ENCODE measurements around the gene CFAP299.

Gene CFAP299

DNA sequence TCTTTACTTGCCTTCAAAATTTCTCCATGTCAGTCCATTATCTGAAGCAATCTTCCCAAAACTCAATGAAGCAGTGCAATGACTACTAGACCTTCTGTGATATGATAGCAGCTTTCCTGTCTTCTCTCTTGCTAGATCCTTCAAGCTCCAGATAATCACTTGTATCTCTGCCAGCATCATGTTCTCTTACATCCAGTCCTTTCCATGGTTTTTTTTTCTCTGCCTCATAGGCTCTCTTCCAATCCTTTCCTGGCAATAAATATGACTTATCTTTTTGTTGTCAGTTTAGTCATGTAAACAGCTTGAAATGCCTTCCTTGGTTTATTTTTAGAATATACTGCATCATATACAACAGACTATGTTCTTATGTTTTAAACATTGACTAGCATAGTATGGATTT lies 193.5 kb downstream of the CFAP299 start:
- no peak for DNase-seq

DNA sequence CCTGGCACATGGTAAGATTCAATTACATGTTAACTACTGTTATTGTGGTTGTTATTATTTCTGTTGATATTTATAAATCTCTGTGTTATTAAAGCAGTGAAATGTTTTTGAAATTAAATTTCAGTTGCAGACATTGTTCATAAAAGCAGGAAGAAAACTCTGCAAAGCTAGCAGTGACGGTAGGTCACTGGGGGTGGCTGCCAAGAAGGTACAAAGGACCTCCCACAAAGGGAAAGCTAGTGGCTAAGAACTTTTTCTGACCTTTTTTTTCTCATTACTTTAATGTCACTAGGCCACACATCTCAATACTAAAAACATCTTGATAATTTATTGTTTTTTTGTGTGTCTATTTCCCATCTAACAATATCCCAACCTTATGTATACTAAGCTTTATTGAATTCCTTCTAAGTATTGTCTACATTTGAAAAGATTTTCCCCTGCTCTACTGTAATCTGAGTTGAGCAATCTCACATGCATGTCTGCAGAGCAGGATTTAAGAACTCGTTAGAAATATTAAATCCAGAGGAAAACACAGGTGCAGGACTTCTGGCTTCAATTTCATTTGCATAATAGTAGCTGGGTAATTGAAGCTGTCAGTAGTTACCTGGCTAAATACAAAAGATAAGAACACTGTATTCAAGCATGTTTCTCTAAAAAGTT lies 197.3 kb downstream of the CFAP299 start:
- no peak for DNase-seq

DNA sequence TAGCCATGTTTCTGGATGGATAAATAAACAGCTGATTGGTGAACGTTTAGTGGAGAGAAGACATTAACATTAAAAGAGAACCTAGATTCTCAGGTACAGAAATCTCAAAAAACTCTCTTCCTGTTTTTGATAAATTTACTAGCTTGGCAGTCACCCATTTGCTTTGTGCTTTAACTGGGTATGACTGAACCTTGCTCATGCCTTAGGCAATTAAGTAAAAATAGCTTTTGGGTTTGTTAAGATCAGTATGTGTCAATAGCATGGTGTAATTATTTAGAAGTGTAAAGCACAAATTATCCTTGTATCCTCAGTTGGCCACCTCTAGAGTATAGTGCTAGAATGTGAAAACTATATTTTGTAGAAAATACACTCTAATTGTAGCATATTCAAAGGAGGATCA lies 200.0 kb downstream of the CFAP299 start:
- DNase-seq = no peak

DNA sequence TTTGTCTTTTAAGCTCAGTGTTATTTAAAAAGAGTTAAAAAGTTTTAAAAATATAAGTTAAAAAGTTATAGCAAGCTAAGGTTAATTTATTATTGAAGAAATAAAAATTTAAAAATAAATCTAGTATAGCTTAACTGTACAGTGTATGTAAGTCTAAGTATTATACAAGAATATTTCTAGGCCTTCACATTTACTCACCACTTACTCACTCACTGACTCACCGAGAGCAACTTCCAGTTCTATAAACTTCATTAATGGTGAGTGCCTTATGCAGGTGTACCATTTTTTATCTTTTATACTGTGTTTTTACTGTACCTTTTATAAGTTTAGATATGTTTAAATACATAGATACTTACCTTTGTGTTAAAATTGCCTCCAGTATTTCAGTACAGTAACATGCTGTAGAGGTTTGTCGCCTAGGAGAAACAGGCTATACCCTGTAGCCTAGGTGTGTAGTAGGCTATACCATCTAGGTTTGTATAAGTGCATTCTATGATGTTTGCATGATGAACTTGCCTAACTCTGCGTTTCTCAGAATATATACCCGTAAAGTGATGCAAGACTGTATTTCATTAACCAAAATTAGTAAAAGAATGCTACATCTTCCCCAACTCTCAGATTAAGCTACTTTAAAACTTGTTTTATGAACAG lies 202.9 kb downstream of the CFAP299 start:
- DNase-seq = no peak

DNA sequence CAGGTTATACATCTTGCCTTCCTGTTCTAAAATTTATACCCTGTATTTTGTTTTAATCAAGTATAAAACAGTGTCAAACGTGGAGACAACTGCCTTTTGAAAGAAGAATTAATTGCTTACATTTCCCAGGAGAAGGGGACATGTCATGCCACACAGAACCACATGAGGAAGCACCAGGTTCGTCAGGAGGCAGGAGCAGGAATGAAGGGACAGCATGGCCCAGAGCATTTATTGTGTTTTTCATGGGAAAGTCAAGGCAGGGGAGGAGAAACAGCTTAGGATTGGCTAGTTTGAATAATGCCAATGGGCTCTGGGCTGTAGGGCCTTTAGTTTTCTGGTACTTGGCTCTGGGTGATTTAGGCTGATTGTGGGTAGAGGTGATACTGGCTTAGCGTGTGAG lies 203.7 kb downstream of the CFAP299 start:
- no peak for DNase-seq

DNA sequence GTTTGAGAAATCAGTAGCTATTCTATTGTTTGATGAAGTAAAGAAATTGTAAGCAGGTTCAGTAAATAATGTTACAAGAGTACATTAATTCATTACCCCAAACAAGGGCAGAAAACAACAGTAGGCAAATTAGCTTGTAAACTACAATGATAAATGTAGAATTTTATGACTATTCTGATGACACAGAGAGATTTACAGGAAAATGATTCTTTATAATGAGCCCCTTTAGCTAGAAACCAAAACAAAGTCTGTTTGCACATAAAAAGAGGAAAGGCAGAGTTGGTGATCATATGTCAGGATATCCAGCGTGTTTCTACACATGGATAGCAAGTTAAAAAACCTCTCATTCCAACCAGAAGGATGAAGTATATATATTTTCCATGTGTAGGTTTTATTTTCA lies 204.8 kb downstream of the CFAP299 start:
- DNase-seq = no peak

DNA sequence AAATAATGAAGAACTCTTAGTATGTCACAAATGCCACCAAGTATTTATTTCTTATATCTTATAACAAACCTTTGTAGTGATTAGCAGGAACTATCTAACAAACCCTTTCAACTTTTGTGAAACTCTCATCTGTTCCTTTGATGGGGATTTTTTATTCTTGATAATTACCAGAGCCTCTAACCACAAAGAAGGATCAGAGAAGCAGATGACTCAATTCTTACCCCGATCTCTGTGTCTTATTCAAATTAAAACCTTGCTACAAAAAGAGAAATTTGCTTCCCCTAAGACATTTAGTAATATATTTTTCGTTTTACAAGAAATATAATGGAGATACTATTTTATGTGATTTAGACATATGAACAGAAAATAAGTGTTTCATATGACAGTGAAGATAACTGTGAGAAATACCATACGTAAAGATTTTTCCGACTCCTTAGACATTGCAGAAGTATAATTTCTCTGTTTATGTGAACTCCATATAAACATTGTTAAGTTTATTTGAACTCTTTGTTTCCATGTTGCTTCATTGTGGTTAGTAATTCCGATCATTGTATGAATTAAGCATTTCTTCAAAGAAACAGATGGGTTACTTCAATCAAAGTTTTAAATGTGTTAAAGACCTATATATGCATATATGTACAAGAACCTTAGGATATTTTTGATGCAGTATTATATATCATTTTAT lies 205.4 kb downstream of the CFAP299 start:
- DNase-seq = no peak

DNA sequence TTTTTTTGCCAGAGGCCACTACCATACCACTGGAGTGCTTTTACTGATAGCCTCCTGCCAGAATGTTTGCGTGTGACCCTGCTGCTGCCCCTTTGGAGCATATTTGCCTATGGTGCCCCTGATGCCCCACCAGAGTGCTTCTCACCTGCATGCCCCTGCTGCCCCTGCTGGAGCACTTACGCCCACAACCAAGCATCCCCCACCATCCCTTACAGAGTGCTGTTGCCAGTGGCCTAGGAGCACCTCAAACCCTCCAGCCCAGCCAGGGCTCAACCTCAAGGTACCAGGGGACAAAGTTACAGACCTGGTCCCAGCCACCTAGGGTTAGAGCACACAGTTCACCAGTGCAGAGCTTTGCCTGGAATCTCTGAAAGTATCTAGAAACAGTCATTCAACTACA lies 207.2 kb downstream of the CFAP299 start:
- no peak for DNase-seq

DNA sequence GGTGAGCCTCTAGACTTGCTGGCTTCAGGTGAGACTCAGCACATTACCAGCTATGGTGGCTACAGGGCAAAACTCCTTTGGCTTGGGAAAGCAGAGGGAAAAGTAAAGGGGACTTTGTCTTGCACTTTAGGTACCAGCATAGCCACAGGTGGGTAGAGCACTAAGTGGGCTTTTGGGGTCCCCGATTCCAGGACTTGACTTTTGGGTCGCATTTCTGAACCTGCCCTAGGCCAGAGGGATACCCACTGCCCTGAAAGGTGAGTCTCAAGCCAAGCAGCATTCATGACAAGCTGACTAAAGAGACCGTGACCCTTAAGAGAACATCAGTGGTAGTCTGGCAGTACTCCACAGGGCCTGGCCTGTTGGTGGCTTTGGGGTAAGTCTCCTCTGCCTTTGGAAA lies 224.8 kb downstream of the CFAP299 start:
- DNase-seq = no peak

DNA sequence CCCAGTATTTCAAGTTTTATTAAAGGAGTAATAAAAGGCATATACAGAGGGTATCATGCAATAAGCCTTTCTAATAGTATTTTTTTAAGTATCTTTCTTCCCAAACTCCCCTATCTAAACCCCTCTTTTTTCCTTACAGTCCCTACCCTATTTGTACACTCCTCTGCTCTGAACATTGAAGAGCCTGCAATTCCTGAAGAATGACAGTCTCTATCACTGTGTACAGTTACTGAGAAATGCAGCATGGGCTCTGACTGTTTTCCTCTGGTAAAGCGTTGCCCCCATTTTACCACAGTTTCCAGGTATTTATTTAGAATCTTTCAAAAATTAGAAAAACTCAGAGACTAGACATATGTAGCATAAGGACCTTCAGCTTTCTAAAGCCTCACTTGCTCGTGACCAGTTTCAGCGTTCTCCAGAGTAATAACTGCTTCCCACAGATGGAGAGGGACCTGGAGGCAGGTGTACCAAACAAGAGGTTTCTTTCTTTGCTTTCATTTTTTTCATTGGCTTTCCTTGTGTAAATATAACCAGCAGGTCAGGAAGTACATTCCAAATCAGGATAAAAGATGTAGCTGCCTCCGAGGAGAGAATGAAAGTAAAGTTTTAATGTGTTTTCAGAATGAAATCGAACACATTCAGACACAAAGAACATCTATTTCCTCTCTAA lies 230.8 kb downstream of the CFAP299 start:
- DNase-seq = no peak

DNA sequence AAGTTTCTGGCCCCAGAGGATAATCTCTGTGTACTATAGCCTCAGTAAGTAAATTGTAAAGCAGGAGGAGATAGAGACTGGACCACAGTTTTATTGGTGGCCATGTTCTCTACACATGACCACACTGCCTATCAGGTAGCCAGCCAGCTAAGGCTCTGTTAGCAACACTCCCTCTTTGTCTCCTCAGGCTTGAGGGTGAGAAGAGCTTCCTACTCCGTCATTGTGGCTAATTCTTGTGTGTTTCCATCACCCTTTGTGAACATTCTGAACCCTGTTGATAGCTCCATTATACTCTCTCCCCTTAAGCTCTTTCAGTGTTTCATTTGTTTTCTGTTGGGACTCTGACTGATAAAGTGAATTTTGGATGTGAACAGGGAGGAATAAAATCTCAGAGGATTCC lies 233.4 kb downstream of the CFAP299 start:
- DNase-seq = no peak

DNA sequence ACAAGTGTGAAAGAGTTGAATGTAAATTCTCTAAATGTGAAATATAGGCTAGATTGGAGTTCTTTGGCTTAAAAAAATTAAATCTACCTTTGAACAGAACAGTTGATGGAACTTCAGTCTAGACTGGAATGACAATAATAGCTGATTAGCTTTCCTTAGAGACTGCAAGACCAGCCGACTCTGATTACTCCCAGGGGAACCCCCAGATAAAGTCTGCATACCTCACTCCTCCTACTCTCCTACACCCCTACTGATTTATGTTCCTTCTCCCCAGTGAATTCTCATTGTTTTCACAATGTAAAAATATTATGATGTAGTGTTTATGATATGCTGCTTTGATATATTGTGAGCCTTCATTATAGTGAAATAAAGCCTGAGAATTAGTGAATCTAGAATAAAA lies 241.3 kb downstream of the CFAP299 start:
- no peak for DNase-seq

DNA sequence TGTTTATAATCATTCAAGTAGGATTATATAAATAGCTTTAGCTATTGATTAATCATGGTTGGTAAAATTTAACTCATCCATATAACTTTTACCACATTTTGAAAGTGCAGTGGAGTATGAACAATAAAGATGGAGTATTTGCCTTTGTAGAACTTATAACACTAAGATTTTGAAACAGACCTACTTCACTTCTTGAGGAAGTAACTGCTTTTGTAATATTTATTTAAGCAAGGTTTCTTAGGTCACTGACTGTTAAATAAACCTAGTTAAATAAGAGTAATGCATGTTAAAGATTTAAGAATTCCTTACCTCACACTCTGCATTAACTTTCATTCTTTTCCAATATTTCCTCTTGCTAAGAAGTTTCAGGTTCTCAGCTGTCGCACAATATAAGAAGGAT lies 242.5 kb downstream of the CFAP299 start:
- no peak for DNase-seq

DNA sequence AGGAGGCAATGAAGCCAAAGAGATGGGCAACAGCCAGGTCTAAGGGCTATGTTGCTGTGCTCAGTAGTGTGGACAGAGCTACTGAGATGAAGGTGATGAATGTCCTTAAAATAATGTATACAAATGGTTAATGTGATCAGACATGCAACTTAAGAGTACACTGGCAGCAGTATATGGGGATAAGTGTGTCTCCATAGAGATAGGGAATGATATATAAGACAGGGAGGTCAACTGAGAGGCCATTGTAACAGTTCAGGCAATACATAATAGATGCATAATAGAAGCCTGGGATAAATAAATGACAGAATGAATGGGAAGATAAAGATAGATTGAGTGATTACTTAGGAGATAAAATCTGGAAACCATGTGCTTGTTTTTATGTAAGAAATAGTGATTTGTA lies 250.0 kb downstream of the CFAP299 start:
- no peak for DNase-seq

DNA sequence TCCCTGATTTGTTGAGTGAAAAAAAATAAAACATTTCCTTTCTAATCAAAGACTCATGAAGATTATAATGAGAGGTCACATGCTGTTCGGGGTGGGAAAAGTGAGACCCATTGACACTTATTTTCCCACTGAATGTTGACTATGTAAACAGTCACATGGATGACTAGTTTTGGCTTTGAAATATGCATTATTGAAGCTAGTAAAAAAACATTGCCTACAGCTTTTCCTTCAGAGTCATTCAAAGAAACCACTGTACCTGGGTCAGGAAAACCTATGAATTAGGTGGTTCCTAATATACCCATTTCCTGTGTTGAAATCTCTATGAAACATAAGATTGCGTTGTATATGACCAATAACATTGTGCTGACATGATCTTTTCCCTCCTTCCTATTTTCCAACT lies 251.2 kb downstream of the CFAP299 start:
- DNase-seq = no peak

DNA sequence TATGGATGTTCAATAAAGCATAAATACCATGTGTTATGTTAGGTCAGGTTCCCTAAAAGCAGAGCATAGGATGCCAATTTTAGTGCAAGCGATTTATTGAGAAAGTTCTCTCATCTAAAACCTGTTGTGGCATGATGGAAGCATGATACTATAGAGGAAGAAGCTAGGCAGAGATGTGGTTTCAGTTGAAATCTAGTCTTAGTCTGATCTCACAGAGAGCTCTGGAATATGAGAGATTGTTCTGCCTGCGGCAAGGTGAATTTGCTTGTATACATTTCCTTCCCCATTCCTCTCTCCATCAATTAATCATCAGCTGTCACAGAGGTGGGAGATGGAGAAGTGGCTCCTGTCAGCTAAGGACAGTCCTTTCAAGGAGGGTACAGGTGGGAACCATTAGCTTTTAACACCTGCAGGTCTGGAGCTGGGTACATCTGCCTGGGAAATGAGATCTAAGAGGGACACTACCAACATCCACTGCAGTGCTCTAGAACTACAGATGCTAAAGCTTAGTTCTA lies 252.4 kb downstream of the CFAP299 start:
- no peak for DNase-seq

DNA sequence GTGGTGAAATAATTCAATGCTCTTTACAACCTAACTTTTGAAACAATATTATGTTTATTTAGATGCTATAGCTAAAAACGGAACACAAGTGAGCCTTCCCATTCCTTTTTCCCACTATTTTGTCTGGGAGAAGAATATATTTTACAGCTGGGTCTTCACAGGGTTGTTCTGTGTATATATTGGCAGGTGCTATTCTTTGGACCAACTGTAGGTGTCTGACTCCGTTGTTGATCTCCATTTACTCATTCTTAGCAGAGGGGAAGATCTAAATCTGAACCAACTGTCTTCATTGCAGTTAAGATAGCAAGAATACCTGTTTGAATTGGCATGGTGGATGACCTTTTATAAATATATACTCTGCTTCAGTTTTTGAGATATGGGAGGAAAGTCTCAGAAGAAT lies 257.4 kb downstream of the CFAP299 start:
- DNase-seq = no peak

DNA sequence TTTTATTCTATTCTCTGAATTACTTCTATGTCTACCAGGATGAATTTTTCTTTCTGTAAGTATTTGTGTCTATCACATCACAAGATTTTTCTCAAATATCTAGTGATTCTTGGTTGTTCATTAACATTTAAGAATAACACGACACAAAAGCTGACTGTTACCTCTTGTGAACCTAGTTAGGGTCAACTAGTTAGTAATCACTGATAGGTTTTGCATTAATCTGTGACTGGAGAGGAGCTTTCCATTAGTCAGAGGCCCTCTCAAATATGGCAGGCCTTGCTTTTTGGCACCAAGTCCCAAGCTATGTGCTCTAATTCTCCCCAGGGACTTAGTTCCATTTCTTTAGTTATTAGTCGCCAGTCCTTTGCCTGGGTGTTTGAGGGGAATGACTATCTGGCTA lies 259.2 kb downstream of the CFAP299 start:
- DNase-seq = no peak

DNA sequence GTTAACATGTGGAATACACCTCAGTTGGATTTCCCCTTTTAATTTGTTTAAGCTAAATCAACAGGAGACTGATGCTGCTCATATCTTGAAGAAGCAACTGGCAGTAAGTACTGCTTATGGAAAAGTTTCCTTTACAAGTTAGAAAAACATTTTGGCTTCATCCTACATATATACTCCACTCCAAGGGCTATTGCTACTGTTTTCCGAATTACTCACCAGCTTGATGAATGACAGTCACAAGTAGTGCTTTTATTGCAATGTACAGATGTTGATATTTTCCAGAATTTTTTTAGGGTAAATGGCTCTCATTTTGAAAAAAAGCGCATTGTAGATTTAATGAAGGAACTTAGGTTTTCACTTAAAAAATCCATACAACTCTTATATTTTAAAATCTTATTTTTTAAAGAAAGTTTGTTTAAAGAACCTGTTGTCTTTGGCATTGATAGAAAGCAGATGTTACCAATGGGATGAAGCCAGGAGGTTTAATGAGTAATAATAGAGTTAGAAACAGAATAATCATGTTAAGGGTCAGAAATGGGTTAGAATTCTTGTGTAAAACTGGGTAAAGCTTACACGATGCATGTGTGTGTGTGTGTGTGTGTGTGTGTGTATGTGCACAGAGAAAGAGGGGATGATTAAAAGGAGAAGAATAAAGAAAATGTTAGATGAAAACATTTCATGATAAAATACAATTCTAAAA lies 272.9 kb downstream of the CFAP299 start:
- DNase-seq = no peak

DNA sequence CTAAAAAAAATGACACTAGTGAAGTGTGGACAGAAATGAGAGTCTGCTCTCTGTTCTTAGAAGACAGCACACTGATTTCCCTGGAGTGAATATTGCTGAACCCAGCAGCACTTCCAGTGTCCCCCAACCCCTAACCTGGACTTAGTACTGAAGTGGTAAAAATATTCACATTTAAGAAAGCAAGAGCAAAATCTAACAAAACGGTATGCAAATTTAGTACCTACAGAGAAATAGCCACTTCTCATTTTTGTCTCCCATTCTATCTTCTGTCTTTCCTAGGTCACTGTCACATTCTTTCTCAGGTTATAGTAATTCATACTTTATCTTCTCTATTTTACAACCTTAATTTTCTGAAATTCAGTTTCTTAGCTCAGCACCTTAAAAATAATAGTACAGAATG lies 274.7 kb downstream of the CFAP299 start:
- DNase-seq = no peak

DNA sequence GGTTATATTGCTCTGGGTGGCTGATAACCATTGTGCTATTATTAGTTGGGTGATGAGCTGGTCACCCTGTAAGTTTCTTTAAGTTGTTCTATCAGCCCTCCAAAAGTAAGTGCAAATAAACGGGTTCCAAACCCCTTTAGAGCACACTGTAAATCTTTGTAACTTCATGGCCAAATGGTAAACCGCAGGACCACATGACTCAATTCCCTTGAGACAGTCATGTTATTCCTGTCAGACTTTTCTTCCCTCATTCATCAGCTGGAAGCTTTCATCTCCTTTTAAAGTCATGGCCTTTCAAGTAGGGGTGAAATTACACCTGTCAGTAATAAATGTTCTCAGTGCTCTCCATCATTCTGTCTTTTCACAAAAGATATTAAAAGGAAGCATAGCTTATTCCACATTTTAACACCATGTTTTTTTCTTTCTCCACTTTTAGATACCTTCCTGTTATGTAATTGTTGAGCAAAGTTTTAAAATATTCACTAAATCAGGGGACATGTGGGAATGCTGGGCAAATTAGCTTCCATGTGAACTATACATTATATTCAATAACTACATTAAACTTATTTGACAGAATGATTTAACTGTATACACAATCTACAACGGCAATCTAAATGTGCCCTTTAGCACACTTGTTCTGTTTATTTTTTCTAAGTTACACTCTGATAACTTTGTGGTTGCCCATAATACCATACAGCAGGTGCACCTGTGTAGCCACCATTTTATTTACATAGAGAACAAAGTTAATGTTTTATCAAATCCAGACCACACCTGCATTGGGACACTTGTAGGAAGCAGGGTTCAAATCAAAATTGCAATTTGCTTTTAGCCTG lies 275.5 kb downstream of the CFAP299 start:
- DNase-seq = no peak

DNA sequence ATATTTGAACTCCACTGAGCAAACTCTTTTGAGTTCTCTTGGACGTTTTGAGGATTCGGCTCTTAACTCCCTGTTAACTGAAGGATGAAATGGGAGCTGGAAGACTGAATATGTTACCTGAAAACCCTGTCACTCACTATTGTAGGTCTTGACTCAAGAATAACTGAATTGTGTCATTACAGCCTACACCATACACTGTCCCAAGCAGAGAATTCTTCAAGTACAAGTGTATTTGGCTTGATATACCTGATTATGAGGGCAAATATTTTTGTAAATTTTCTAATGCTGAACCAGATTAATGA lies 276.1 kb downstream of the CFAP299 start:
- no peak for DNase-seq

All from activated T-cell treated with anti-CD3 and anti-CD28 coated beads, Interleukin-2, amount 50 U/mL, for 48 hours (primary cell).